SU-DHL-6 (cell line): ENCODE results near the gene HMGB1.

Experiments used
- EZH2phosphoT487 ChIP-seq: fragments of 200-600 bp; sonication (generic), shearing (Covaris generic); conservative IDR thresholded peaks from 2 replicates; pipeline ENCODE4 v1.6.1; 2018; ENCODE audit warnings: mild to moderate bottlenecking, antibody characterized with exemption, low read length, moderate library complexity, mixed read lengths
- TF ChIP-seq, protein P1 (sequence below): fragments of 200-600 bp; sonication (generic); IDR thresholded peaks from one replicate; pipeline ENCODE4 v1.5.1; 2017; ENCODE audit warnings: antibody characterized with exemption, mild to moderate bottlenecking, low read length, moderate library complexity; ENCODE audit not compliant: insufficient read depth, poor library complexity, severe bottlenecking

DNA sequence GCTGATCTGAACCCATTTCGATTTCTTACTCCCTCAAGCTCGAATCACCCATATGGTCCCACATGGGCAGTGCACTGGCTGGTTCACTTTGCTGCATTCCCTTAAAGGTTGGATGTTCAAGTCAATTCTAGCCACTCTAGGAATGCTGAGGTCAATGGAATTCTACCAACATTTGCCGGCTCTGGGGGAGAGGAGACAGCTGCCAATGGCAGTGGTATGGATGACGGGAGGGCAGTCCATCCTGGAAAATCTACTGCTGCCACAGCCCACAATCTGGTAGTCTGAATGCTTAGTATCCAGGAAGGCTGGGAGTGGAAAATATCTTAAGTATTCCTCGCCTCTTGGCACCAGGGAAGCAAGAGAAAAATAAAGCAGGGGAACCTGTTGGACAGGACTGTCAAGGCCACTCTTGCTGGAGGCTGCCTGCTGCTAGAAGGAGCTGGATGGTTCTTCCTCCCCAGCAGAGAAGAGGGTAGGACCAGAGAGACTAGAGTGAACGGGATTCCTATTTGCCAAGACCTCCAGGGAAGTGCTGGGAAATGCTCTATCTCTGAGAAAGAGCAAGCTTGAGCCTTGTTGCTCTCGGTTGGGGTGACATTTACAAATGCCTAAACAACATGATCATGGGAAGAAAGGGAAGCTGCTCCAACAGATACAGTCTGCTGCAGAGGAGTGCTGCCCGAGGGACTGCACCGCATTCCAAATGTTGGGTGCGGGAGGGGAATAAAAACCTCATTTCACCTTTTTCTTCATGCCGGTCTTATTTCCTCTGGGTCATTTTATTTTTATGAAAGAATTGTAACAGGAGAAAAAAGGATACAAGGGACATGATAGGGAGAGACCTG, 20.7 kb upstream of the HMGB1 start:
- TF ChIP-seq, protein P1, sequence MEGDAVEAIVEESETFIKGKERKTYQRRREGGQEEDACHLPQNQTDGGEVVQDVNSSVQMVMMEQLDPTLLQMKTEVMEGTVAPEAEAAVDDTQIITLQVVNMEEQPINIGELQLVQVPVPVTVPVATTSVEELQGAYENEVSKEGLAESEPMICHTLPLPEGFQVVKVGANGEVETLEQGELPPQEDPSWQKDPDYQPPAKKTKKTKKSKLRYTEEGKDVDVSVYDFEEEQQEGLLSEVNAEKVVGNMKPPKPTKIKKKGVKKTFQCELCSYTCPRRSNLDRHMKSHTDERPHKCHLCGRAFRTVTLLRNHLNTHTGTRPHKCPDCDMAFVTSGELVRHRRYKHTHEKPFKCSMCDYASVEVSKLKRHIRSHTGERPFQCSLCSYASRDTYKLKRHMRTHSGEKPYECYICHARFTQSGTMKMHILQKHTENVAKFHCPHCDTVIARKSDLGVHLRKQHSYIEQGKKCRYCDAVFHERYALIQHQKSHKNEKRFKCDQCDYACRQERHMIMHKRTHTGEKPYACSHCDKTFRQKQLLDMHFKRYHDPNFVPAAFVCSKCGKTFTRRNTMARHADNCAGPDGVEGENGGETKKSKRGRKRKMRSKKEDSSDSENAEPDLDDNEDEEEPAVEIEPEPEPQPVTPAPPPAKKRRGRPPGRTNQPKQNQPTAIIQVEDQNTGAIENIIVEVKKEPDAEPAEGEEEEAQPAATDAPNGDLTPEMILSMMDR: no peak
- no peak for TF ChIP-seq EZH2phosphoT487
